ENCODE measurements around the gene GATB. TPM values are rescaled to one million over a fixed set of nuclear protein-coding genes. Genes with fewer than 3 reads are reported as not detected.

Gene GATB
- total RNA-seq, 1 experiment from 2014 or later = 20.4 TPM

- TF ChIP-seq EZH2phosphoT487 (IDR thresholded peaks at IDR 0.05; ENCODE audit: borderline replicate concordance, low read length) (no peak), EZH2 (IDR thresholded peaks at IDR 0.05; ENCODE audit: low read length, unreplicated experiment) (no peak), CTCF (conservative IDR thresholded peaks at IDR 0.05; ENCODE audit: low read depth, low read length) (no peak)
- Histone ChIP-seq H3K9me2 (replicated peaks; ENCODE audit: low read length) (no peaks in the 10 kb centered on the region), H2AFZ (ENCODE audit: low read length) (no peak overlapping the region), H3K9me3 (ENCODE audit: low read length) (no peaks in the 10 kb centered on the region), H3K9ac (ENCODE audit: low read length) (no peak overlapping the region), H3K4me3 (ENCODE audit: low read length) (no peak overlapping the region), H3K27me3 (ENCODE audit: low read length) (no peaks in the 10 kb centered on the region), H3K79me2 (ENCODE audit: low read length) (no peaks in the 10 kb centered on the region), H3K4me1 (ENCODE audit: insufficient read depth, low read length) (no peaks in the 10 kb centered on the region), H4K20me1 (ENCODE audit: low read length) (no peaks in the 10 kb centered on the region), H3K36me3 (ENCODE audit: low read depth, low read length) (no peaks in the 10 kb centered on the region), H3K4me2 (ENCODE audit: low read length) (no peak overlapping the region), H3F3A (ENCODE audit: low read length, unreplicated experiment) (no peaks in the 10 kb centered on the region), H3K27ac (ENCODE audit: low read length) (no peak overlapping the region)
- ATAC-seq = no peak
- CTCF ChIA-PET = no interaction called here
- no peak for DNase-seq
- intact Hi-C loops (cut with micrococcal nuclease) = no loop called here
- BruUV-seq (replicated peaks) = no TSS peak
- POLR2A ChIA-PET (ENCODE audit: unreplicated experiment) = no interaction called here
Observed at GRCh38 chr4:151781026-151781425, 20.2 kb upstream of the GATB start.

DNA sequence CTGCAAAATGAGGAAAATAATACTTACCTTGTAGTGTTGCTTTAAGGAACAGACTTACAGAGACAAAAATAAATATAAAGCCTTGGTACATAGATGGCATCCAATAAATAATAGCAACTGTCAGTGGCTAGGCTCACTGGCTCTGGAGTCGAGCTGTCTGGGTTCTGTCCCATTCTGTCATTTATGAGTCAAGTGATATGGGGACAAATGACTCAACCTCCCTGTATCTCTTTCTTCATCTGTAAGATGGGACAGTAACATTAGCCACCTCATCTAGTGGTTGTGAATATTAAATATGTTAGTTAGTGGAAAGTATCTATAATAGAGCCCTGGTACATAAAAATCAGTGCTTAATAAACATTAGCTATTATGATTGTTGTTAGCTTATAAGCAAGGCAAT lies 16.7 kb upstream of the GATB start:
- H3K4me2 ChIP-seq (ENCODE audit: low read length) = no peak overlapping the region
- H3K4me1 ChIP-seq (ENCODE audit: insufficient read depth, low read length) = no peaks in the 10 kb centered on the region
- BruUV-seq (replicated peaks) = no TSS peak
- H3K27me3 ChIP-seq (ENCODE audit: low read length) = no peaks in the 10 kb centered on the region
- H3K9me2 ChIP-seq (replicated peaks; ENCODE audit: low read length) = no peaks in the 10 kb centered on the region
- TF ChIP-seq CTCF (conservative IDR thresholded peaks at IDR 0.05; ENCODE audit: low read depth, low read length) = no peak
- no peak for TF ChIP-seq EZH2 (IDR thresholded peaks at IDR 0.05; ENCODE audit: low read length, unreplicated experiment)
- no peak for TF ChIP-seq EZH2phosphoT487 (IDR thresholded peaks at IDR 0.05; ENCODE audit: borderline replicate concordance, low read length)
- H3F3A ChIP-seq (ENCODE audit: low read length, unreplicated experiment) = no peaks in the 10 kb centered on the region
- no peaks in the 10 kb centered on the region for H3K79me2 ChIP-seq (ENCODE audit: low read length)
- H3K9me3 ChIP-seq (ENCODE audit: low read length) = peaks cover 11% of the 10 kb centered on the region
- DNase-seq (no peak), ATAC-seq (no peak)
- intact Hi-C loops (cut with micrococcal nuclease) = no loop called here
- H2AFZ ChIP-seq (ENCODE audit: low read length) = no peak overlapping the region
- no peaks in the 10 kb centered on the region for H4K20me1 ChIP-seq (ENCODE audit: low read length)
- POLR2A ChIA-PET (ENCODE audit: unreplicated experiment) = no interaction called here
- H3K9ac ChIP-seq (ENCODE audit: low read length) = no peak overlapping the region
- CTCF ChIA-PET = no interaction called here
- no peaks in the 10 kb centered on the region for H3K36me3 ChIP-seq (ENCODE audit: low read depth, low read length)
- no peak overlapping the region for H3K27ac ChIP-seq (ENCODE audit: low read length)
- H3K4me3 ChIP-seq (ENCODE audit: low read length) = no peak overlapping the region

DNA sequence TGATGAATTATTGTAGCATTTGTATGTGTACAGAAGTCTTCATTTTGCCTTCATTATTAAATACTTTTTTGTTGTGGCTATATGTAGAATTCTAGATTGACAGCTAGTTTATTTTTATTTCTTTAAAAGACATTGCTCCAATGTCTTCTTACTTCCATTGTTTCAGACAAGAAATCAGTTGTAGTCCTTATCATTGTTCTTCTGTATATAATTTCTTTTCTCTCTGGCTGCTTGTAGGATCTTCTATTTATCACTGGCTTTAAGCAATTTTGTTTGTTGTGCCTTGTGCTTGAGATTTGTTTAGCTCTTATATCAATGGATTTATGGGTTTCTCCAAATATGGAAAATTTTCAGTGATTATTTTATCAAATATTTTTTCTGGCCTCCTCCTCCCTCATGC lies 13.5 kb upstream of the GATB start:
- POLR2A ChIA-PET (ENCODE audit: unreplicated experiment) = no interaction called here
- Histone ChIP-seq H3F3A (ENCODE audit: low read length, unreplicated experiment) (no peaks in the 10 kb centered on the region), H3K36me3 (ENCODE audit: low read depth, low read length) (no peaks in the 10 kb centered on the region), H3K4me1 (ENCODE audit: insufficient read depth, low read length) (no peaks in the 10 kb centered on the region), H2AFZ (ENCODE audit: low read length) (no peak overlapping the region), H3K9me2 (replicated peaks; ENCODE audit: low read length) (no peaks in the 10 kb centered on the region), H3K27ac (ENCODE audit: low read length) (no peak overlapping the region), H3K27me3 (ENCODE audit: low read length) (no peaks in the 10 kb centered on the region), H3K4me3 (ENCODE audit: low read length) (no peak overlapping the region), H3K79me2 (ENCODE audit: low read length) (no peaks in the 10 kb centered on the region), H3K4me2 (ENCODE audit: low read length) (no peak overlapping the region), H3K9me3 (ENCODE audit: low read length) (peaks cover 11% of the 10 kb centered on the region), H3K9ac (ENCODE audit: low read length) (no peak overlapping the region), H4K20me1 (ENCODE audit: low read length) (no peaks in the 10 kb centered on the region)
- BruUV-seq (replicated peaks) = no TSS peak
- no peak for ATAC-seq
- DNase-seq = no peak
- CTCF ChIA-PET = no interaction called here
- TF ChIP-seq CTCF (conservative IDR thresholded peaks at IDR 0.05; ENCODE audit: low read depth, low read length) = no peak
- TF ChIP-seq EZH2 (IDR thresholded peaks at IDR 0.05; ENCODE audit: low read length, unreplicated experiment) = no peak
- no peak for TF ChIP-seq EZH2phosphoT487 (IDR thresholded peaks at IDR 0.05; ENCODE audit: borderline replicate concordance, low read length)
- intact Hi-C loops (cut with micrococcal nuclease) = no loop called here
